ENCODE results near the gene SYT1. TPM values are rescaled to one million over a fixed set of nuclear protein-coding genes. Genes with fewer than 3 reads are reported as not detected.

Gene SYT1
- total RNA-seq, 1 donor from 2014 or later, result 0.79 TPM

GRCh38 chr12:79333144-79333543 lies 468.6 kb downstream of the SYT1 start:
- no peak for FAIRE-seq
- TF ChIP-seq CTCF (IDR thresholded peaks at IDR 0.05; ENCODE audit: insufficient read depth, low read length, severe bottlenecking), result no peak
- Histone ChIP-seq H3K36me3 (ENCODE audit: control insufficient read depth, insufficient read depth, low read length) (no peaks in the 10 kb centered on the region), H3K27me3 (ENCODE audit: control insufficient read depth, insufficient read depth, low read length) (peaks cover 4% of the 10 kb centered on the region), H3K4me3 (ENCODE audit: low read depth, low read length) (no peak overlapping the region)
- DNase-seq (ENCODE audit: low read depth), result no peak

GRCh38 chr12:79337662-79338290 lies 473.2 kb downstream of the SYT1 start:
- H3K36me3 ChIP-seq (ENCODE audit: control insufficient read depth, insufficient read depth, low read length), result no peaks in the 10 kb centered on the region
- H3K27me3 ChIP-seq (ENCODE audit: control insufficient read depth, insufficient read depth, low read length), result peaks cover 4% of the 10 kb centered on the region
- H3K4me3 ChIP-seq (ENCODE audit: low read depth, low read length), result no peak overlapping the region
- no peak for FAIRE-seq
- TF ChIP-seq CTCF (IDR thresholded peaks at IDR 0.05; ENCODE audit: insufficient read depth, low read length, severe bottlenecking), result no peak
- DNase-seq (ENCODE audit: low read depth), result no peak

GRCh38 chr12:79344855-79345847 lies 480.6 kb downstream of the SYT1 start:
- peak; percentile 81 for TF ChIP-seq CTCF (IDR thresholded peaks at IDR 0.05; ENCODE audit: insufficient read depth, low read length, severe bottlenecking)
- peak; percentile 75 for FAIRE-seq

GRCh38 chr12:79347866-79348265 lies 483.3 kb downstream of the SYT1 start:
- H3K27me3 ChIP-seq (ENCODE audit: control insufficient read depth, insufficient read depth, low read length), result no peaks in the 10 kb centered on the region
- no peak overlapping the region for H3K4me3 ChIP-seq (ENCODE audit: low read depth, low read length)
- DNase-seq (ENCODE audit: low read depth) (no peak), FAIRE-seq (no peak)
- no peaks in the 10 kb centered on the region for H3K36me3 ChIP-seq (ENCODE audit: control insufficient read depth, insufficient read depth, low read length)
- no peak for TF ChIP-seq CTCF (IDR thresholded peaks at IDR 0.05; ENCODE audit: insufficient read depth, low read length, severe bottlenecking)

More at GRCh38 chr12:79344855-79345847, 480.6 kb downstream of the SYT1 start:
- Histone ChIP-seq H3K36me3 (ENCODE audit: control insufficient read depth, insufficient read depth, low read length) (no peaks in the 10 kb centered on the region), H3K27me3 (ENCODE audit: control insufficient read depth, insufficient read depth, low read length) (no peaks in the 10 kb centered on the region), H3K4me3 (ENCODE audit: low read depth, low read length) (no peak overlapping the region)
- DNase-seq (ENCODE audit: low read depth), result peak; percentile 66

- no peak for TF ChIP-seq CTCF (IDR thresholded peaks at IDR 0.05; ENCODE audit: insufficient read depth, low read length, severe bottlenecking)
Measured at GRCh38 chr12:79351251-79351650, 486.7 kb downstream of the SYT1 start.

More at GRCh38 chr12:79351251-79351650, 486.7 kb downstream of the SYT1 start:
- DNase-seq (ENCODE audit: low read depth) (no peak), FAIRE-seq (no peak)
- H3K4me3 ChIP-seq (ENCODE audit: low read depth, low read length), result no peak overlapping the region
- H3K27me3 ChIP-seq (ENCODE audit: control insufficient read depth, insufficient read depth, low read length), result no peaks in the 10 kb centered on the region
- no peaks in the 10 kb centered on the region for H3K36me3 ChIP-seq (ENCODE audit: control insufficient read depth, insufficient read depth, low read length)

Data from bronchial epithelial cell (primary cell).